Stimulated activated CD8-positive, alpha-beta memory T cell treated with anti-CD3 and anti-CD28 coated beads, Interleukin-12 subunit alpha, Interleukin-12 subunit beta, amount 100 ng/mL, for 24 hours (primary cell): Measurements from ENCODE around the gene TUBB1.
A peak's percentile ranks its signal among the peaks of the same experiment; 100 is the strongest.
"Not testable (repeated sequence)": the region's sequence is repeated elsewhere in the genome, so short reads cannot be mapped to it uniquely, and the experiment has no call there.

Experiments used
- DNase-seq: peaks from one replicate; pipeline ENCODE4 v3.0.0-alpha.2; 2020; ENCODE audit errors: extremely low read depth

The TUBB1 gene

GRCh38 chr20:59018817-59019216, 412 bp upstream of the TUBB1 start:
- DNase-seq, result no peak

GRCh38 chr20:59020938-59021551, 1.8 kb downstream of the TUBB1 start:
- no peak for DNase-seq

- DNase-seq, result no peak
Observed at GRCh38 chr20:59022754-59023153, 3.5 kb downstream of the TUBB1 start.

DNA sequence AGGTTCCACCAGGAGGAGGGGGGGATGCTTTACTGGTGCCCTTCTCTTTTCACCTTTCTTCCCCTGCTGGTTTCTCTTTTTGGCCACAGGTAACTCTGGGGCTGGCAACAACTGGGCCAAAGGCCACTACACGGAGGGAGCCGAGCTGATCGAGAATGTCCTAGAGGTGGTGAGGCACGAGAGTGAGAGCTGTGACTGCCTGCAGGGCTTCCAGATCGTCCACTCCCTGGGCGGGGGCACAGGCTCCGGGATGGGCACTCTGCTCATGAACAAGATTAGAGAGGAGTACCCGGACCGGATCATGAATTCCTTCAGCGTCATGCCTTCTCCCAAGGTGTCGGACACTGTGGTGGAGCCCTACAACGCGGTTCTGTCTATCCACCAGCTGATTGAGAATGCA, 4.4 kb downstream of the TUBB1 start:
- no peak for DNase-seq

DNA sequence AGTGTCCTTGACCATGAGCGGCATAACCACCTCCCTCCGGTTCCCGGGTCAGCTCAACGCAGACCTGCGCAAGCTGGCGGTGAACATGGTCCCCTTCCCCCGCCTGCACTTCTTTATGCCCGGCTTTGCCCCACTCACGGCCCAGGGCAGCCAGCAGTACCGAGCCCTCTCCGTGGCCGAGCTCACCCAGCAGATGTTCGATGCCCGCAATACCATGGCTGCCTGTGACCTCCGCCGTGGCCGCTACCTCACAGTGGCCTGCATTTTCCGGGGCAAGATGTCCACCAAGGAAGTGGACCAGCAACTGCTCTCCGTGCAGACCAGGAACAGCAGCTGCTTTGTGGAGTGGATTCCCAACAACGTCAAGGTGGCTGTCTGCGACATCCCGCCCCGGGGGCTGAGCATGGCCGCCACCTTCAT, 4.9 kb downstream of the TUBB1 start:
- no peak for DNase-seq

- no peak for DNase-seq
Observed at GRCh38 chr20:59025086-59025485, 5.9 kb downstream of the TUBB1 start.

GRCh38 chr20:59025511-59025910, 6.3 kb downstream of the TUBB1 start:
- no peak for DNase-seq

DNA sequence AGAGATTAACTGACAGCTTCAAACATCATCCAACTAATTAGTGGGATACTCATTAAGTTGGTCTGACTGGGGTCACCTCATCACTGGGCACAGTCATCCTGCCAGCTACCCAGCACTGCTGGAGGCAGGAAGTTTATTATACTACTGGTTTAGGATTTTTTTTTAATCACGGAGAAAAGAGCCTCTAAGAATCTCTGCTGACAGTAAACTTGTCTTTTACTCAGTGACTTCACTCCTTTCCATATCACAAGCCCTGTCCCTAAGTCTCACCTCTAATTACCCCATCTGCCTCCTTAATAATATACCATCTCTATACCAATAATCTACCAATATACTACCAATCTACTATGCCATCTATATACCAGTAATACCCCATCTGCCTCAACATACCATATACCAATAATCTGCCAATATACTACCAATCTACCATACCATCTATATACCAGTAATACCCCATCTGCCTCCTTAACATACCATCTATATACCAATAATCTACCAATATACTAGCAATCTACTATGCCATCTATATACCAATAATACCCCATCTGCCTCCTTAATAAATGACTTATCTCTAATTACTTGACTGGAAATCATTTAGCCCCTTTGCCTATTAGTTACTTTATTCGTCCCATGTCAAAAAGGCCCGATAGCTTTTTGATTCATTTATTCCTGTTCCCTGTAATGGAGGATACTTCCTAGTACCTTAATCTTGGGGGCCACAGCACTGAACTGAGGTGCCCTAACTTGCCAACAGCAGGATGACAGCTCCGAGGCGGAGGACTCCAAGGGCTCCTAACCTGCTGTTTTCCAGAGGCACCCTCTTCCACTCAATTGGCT, 7.9 kb downstream of the TUBB1 start:
- DNase-seq, result no peak

DNA sequence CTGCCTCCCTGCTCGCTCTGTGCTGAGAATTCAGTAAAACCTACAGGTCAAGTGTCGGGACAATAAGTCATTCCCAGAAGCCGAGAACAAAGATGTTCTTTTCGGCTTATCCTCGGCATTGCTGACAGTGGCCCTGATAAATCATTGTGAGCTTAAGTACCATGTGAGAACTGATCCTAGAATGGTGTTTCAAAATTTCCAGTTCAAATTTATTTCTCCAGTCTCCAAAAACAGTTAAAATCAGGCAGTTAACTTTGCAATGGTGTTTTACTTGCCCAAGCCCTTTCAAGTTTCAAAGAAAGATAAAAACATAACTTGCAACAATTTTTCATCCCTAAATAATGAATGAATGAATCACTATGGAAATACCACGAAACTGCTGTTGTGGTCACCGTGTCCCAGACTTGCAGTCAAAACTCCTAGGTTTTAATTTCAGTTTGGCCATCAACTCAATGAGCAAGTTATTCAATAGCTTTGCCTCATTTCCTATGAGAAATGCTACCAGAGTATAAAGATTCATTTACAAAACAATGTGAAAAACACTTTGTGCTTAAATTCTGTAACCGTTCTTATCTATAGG, 8.6 kb downstream of the TUBB1 start:
- no peak for DNase-seq

- no peak for DNase-seq
Observed at GRCh38 chr20:59028812-59029211, 9.6 kb downstream of the TUBB1 start.

- DNase-seq, result no peak
Observed at GRCh38 chr20:59030911-59031563, 11.8 kb downstream of the TUBB1 start.

GRCh38 chr20:59031564-59032022, 12.4 kb downstream of the TUBB1 start:
- no peak for DNase-seq

DNA sequence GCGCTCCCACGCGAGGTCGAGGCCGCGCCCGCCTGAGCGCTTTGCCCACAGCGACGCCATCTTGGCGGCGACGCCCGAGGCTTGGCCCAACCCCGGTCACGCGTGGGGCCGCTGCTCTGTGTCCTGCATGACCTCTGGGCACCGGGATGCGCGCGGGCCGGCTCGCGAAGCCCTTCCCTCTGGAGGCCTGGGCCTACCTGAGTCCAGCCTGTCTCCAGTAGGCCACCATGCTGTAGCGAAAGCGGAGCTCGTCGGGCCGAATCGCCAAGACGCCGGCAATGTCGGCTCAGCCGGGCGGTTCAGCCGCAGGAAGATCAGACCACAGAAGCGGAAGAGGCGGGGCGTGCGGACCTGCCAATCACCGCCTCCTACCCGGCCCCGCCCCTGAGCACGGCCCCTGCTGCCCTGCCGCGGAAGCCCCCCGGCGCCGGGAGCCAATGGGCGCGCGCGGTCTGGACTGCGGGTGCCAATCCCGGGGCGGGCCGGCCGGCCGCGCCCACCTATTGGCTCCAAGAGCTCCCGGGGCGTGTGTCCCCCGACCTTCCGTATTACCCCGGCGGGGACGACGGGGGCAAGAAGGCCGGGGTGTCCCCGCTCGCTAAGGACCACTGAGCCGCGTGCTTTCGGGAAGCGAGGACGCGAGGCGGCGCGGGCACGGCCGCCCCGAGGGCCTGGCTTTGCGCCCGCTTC, 12.9 kb downstream of the TUBB1 start, which contains the start of gene ATP5F1E:
Gene ATP5F1E, minus strand, starts transcription at position 313 of the 690 bp plus-strand sequence. Its CDS starts 84 bp downstream, at position 229.
- peak; percentile 94 for DNase-seq

GRCh38 chr20:59032713-59033059, 13.5 kb downstream of the TUBB1 start:
- no peak for DNase-seq

- DNase-seq, result no peak
Observed at GRCh38 chr20:59033093-59033492, 13.9 kb downstream of the TUBB1 start.

DNA sequence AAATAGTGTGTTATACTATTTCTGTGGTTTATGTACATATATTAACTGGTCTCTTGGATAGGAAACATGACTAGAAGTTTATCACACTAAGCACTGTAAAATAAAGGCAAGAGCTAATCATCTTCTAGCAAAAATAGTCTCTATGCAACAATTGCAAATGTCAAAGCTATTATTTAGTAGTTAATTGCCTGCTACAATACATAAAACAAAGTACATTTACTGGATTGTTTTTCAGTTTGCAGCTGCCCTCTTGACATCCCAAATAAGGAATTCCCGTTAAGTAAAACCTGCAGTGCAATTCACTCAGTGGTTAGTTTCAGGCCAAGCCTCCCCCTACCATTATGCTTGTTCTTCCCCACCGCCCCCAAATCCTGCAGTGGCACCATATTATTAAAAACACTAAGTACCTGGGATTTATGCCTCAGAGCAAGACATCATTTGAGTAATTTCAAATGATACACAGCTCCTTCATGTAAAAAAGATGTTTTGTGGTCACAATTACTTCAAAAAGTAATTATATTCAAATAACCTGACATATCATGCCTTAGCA, 14.5 kb downstream of the TUBB1 start:
- DNase-seq, result no peak

- no peak for DNase-seq
Observed at GRCh38 chr20:59035381-59035780, 16.2 kb downstream of the TUBB1 start.

- DNase-seq, result no peak
Observed at GRCh38 chr20:59037386-59037785, 18.2 kb downstream of the TUBB1 start.

- DNase-seq, result no peak
Observed at GRCh38 chr20:59039233-59039632, 20.0 kb downstream of the TUBB1 start.

- no peak for DNase-seq
Observed at GRCh38 chr20:59040667-59041066, 21.4 kb downstream of the TUBB1 start.

- not testable (repeated sequence) for DNase-seq
Observed at GRCh38 chr20:59041487-59041886, 22.3 kb downstream of the TUBB1 start.
